Endometrial microvascular endothelial cells (primary cell): Measurements from ENCODE around the gene RAB5B. TPM values are rescaled to one million over a fixed set of nuclear protein-coding genes. Genes with fewer than 3 reads are reported as not detected.

Source experiments
- in situ Hi-C: cut with HindIII; loops from 2 replicates; pipeline ENCODE4 v1.10.0; 2017; ENCODE audit warnings: low sequenced_read_pairs, low pct_unique_long_range_greater_than_20kb; ENCODE audit errors: inconsistent ontology term
- total RNA-seq: library from RNA; depleted of rRNA; stranded (reverse); fragments of >200 nt; gene quantifications from one replicate; pipeline ENCODE4 v1.2.3, GENCODE V29; 2015; ENCODE audit errors: inconsistent ontology term

Gene RAB5B
- total RNA-seq, 1 donor from 2014 or later, result 53.3 TPM

DNA sequence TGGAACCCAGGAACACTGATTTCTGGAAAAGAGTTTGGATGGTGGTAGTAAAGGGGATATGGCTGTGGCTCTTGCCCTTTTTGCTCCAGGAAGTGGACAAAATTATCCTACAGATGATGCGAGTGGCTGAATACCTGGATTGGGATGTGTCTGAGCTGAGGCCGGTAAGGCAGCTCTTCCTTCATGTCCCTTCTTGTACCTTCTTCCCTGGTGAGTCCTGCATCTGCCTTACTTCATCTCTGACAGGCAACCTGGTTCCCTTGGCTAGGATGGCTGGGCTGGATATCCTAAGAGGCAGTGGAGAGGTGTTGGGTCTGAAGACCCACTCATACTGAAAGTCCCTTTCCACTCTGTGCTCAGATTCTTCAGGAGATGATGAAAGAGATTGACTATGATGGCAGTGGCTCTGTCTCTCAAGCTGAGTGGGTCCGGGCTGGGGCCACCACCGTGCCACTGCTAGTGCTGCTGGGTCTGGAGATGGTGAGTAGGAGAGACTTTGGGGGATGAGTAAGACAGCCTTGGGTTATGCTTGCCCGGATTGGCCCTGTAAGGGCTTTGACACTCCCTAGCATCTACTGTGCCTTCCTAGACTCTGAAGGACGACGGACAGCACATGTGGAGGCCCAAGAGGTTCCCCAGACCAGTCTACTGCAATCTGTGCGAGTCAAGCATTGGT is 34.9 kb upstream of the RAB5B start:
- in situ Hi-C loops, result no loop called here

DNA sequence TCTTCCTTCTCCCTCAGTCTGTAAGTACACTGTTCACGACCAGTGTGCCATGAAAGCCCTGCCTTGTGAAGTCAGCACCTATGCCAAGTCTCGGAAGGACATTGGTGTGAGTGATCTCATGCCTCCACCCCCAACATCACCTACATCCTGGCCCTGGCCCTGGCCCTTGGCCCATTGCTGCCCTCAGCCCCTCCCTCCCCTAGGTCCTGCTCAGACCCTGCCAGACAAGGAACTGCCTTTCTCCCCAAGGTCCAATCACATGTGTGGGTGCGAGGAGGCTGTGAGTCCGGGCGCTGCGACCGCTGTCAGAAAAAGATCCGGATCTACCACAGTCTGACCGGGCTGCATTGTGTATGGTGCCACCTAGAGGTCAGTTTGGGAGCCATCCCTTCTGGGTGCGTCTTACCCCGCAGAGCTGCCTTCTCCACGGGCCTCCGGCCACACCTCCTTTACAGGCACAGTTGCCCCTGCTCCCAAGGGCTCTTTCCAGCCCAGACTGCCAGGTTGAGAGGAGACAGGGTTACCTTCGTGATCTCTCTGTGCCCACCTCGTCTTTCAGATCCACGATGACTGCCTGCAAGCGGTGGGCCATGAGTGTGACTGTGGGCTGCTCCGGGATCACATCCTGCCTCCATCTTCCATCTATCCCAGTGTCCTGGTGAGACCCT is 33.7 kb upstream of the RAB5B start:
- in situ Hi-C loops, result no loop called here

DNA sequence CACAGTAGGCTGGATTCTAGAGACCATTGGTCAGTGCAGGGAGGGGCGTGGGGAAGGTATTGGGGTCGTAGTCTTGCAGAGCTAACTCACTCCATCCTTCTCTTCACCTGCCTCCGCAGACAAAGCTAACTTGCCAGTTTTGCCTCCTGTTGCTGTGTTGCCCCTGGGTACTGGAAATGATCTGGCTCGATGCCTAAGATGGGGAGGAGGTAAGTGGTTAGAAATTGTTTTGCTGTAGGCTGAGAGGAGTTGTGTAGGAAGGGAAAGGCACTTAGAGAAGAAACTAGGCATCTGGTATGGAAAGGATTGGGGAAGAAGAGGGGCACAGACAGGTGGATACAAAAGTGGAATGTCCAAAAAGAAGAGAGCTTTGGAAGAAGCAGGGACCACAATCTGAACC is 31.8 kb upstream of the RAB5B start:
- in situ Hi-C loops, result no loop called here

DNA sequence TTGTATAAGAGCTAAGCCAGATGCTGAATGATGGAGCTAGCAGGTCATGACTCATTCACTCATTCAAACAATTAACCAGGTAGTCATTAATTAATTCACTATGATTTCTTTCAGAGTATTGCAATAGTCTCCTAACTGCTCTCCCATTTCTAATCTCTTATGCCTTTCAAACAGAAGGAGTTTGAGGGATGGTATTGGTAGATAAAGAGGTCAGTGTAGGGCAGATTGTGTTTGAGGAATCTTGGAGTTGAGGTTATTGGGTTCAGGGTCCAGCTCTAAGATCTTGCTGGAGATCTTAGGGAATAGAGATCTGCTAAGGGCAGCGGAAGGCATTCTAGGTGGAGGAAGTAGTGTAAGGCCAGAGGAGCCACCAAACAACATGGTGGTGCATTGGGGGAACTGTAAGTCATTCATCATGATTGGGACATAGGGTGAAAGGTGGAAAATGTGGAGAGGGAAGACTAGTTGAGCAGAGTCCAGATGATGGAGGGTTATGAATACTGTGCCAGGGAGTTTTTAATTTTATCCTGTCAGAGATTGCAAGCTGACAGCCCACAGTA is 31.2 kb upstream of the RAB5B start:
- in situ Hi-C loops, result no loop called here

DNA sequence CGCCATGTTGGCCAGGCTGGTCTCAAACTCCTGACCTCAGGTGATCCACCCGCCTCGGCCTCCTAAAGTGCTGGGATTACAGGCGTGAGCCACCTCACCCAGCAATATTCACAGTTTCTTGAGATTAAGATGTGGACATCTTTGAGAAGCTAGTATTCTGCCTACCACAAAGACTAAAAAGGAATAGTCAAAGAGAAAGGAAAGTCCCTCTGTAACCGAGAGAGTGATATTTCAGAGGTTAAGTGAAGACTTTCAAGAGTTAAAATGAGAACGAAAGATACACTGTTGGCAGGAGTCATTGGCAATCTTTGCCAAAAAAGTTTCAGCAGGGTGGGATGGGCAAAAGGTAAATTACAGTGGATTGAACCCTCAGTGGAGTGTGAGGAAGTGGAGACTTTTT is 27.3 kb upstream of the RAB5B start:
- in situ Hi-C loops, result no loop called here

DNA sequence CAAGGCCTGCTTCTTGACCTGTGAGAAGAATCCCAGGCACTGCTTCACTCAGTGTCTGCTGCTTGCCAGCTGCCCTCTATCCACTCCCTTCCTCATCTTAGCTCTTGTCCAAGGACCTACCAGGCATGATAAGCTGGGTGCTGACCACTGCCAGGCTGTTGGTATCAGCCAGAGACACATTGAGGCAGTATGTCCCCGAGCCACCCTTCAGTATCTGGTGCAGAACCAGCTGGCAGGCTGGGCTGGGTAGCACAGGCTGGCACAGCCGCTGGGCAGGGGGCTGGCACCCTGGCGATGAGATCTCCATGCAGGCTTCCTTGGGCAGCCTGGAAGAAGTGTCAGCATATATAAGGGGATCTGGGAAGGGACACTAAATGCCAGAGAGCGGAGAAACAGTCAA is 18.5 kb upstream of the RAB5B start:
- in situ Hi-C loops, result no loop called here

DNA sequence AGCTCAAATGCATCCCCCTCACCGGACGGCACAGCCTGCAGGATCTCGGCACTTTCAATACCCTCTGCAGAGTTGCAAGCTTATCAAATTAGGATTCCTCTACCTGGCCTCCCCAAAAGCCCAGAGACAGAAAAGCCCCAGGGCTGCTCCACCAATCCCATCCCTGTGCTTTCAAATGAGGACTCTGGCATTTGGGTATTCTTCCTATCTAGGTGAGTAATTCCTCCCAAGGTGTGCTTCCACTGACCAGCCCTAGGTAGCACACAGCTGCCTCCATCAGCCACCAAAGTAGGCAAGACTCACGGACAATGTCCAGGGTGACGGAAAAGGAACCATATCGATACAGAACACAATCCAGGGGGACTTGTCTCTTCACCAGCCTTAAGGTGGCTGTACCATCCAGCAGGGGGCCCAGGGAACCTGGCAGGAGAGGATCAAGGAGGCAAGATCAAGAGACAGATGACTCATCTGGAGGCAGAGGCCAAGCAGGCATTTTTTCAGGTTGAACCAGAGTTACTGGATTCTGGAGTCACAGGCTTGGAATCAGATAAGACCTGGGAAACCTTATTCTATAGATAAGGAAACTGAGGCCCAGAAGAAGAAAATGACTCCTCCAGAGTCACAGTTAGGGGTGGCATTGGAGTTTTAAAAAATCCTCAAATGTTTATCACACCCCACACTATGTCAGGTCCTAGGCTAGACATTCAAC is 17.9 kb upstream of the RAB5B start:
- in situ Hi-C loops, result no loop called here

DNA sequence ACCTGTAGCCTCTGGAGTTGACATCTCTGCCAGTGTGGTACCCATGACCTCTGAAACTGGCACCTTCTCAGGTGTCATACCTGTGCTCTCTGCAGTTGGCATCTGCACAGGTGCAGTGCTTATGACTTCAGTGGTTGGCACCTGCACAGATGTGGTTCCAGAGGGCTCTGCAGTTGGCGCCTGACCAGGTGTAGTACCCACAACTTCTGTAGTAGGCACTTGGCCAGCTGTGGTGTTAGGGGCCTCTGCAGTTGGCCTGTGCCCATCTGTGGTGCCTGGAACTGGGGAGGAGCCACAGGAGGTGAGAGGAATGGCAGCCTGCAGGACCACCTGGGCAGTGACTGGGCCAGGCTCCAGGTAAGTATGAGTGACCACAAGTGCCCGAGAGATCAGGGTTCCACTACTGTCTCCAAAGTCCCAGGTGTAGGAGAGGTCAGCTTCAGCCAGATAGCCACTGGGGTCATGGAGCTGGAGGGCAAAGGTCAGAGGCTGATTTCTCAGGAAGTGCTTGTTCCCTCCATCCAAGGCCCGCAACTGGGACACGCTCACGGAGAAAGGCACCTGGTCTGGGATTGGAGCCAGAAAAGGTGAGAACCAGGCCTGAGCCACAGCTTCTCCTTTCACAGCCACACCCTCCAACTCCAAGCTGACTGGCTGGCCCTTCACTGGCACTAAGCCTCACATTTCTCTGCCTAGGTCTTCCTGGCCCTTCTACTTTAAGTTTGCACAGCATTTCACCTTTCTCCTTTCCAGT is 16.6 kb upstream of the RAB5B start:
- in situ Hi-C loops, result no loop called here

DNA sequence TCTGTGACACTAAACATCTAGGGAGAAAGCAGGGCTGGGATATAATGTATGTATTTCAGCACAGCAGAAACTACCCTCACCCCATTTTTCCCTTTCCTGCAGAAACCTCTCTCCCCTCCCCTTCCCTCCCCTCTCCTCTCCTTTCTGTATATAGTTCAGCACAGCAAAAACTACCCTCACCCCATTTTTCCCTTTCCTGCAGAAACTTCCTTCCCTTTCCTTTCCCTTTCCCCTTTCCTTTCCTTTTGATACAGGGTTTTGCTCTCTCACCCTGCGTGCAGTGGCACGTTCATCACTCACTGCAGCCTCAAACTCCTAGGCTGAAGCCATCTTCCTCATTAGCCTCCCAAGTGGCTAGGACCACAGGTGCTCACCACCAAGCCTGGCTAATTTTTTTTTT is 10.1 kb upstream of the RAB5B start:
- in situ Hi-C loops, result no loop called here

DNA sequence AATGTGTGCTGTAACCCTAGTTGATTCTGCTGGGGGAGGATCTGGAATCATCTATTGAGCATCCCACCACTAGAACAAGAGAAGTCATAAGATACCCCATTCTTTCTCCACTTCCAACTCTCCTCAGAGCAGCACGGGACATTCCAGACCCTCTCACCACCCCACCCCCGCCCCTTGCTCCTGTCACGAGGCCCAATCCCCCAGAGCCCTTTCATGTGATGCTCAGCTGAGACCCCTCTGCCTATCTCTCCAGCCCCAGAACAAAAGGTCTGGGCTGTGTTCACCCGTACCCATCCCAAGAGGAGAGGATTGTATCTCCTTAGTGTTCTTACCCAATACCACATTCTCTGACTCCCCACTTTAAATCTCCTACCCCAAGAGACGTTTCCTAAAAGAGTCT is 8.6 kb upstream of the RAB5B start:
- in situ Hi-C loops, result no loop called here

DNA sequence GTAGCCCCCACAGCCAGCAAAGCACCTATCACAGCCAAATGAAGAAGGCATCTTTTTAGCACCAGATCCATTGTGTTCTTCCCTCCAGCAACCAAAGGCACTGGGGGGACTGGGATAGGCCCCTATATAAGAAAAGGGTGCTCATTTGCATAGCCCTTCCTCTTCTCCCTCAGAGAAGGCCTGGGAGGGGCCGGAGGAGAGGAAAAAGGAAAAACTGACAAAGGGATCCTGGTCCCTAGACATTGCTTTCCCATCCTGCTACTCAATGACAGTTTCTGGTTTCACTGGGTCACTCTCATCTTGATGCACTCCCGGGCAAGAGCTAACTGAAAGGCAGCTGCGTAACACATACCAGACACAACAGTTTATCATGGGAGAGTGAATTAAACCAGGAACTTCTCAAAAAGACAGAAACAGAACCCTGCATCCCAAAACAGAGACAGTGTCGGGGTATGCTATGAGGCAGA is 7.9 kb upstream of the RAB5B start, which contains the start of gene PMEL:
Gene PMEL, minus strand, starts transcription at position 102 of the 467 bp plus-strand sequence. Its CDS starts 31 bp downstream, at position 71.
- in situ Hi-C loops, result no loop called here

DNA sequence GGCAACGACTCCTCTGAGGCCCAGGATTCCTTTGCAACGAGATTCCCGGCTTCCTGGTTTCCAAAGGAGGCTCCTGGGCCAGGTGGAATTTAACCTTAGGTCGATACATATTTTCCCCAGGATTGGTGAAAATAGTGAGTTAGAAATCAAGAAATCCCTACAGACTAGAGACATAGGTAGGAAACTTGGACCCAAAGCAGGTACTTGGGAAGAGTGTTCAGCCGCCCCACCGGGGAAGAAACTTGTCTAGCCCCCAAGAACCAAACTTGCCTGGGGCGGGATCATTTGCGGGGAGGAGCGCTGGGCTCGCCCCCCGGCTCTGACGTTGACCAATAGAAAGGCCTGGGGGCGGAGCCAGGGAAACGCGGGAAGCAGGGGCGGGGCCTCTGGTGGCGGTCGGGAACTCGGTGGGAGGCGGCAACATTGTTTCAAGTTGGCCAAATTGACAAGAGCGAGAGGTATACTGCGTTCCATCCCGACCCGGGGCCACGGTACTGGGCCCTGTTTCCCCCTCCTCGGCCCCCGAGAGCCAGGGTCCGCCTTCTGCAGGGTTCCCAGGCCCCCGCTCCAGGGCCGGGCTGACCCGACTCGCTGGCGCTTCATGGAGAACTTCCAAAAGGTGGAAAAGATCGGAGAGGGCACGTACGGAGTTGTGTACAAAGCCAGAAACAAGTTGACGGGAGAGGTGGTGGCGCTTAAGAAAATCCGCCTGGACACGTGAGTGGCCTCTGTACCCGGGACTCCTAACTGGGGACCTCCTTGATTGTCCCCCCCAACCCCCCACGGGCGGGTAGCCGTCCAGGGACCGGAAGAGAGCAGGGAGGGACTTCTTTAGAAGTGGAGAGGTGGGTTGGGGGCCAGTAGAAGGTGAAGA is 7.2 kb upstream of the RAB5B start, which contains the start of gene CDK2:
Gene CDK2, plus strand, starts transcription at position 423 of the 874 bp plus-strand sequence. Its CDS starts 179 bp downstream, at position 602.
- in situ Hi-C loops, result no loop called here

DNA sequence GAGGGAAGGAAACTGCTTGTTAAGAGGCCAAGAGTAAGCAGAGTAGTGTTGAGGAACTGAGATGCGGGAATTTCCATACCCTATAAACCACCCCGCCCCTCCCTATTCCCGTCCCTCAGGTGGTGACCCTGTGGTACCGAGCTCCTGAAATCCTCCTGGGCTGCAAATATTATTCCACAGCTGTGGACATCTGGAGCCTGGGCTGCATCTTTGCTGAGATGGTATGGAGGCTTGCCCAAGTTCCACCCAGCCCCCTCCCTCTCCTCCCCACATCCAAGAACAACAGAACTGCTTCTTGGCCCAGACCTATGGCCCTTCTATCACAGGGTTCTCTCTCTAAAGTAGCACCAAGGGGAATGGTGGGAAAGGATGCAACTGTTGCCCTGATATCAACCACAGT is 4.5 kb upstream of the RAB5B start:
- in situ Hi-C loops, result no loop called here

DNA sequence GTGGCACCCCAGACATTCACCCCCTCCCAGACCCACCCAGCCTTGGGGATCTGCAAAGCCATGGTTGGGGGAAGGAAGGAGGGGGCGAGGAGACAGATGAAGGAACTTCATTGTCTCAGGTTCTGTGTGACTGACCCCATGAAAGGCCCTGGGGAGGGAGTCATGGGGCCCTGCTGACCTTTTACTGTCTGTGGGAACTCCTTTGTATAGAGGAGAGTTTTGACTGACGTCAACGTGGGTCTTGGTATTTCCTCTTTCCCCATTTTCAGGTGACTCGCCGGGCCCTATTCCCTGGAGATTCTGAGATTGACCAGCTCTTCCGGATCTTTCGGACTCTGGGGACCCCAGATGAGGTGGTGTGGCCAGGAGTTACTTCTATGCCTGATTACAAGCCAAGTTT is 3.1 kb upstream of the RAB5B start:
- in situ Hi-C loops, result no loop called here

DNA sequence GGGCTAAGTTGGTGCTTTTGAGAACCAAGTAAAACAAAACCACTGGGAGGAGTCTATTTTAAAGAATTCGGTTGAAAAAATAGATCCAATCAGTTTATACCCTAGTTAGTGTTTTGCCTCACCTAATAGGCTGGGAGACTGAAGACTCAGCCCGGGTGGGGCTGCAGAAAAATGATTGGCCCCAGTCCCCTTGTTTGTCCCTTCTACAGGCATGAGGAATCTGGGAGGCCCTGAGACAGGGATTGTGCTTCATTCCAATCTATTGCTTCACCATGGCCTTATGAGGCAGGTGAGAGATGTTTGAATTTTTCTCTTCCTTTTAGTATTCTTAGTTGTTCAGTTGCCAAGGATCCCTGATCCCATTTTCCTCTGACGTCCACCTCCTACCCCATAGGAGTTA is 1.8 kb upstream of the RAB5B start:
- in situ Hi-C loops, result no loop called here

DNA sequence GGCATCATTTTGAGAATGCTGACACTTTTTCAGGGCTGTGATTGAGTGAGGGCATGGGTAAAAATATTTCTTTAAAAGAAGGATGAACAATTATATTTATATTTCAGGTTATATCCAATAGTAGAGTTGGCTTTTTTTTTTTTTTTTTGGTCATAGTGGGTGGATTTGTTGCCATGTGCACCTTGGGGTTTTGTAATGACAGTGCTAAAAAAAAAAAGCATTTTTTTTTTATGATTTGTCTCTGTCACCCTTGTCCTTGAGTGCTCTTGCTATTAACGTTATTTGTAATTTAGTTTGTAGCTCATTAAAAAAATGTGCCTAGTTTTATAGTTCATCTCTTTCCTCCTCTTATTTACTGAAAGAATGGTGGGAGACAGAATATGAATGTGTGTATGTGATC is 1.4 kb upstream of the RAB5B start:
- in situ Hi-C loops, result no loop called here

DNA sequence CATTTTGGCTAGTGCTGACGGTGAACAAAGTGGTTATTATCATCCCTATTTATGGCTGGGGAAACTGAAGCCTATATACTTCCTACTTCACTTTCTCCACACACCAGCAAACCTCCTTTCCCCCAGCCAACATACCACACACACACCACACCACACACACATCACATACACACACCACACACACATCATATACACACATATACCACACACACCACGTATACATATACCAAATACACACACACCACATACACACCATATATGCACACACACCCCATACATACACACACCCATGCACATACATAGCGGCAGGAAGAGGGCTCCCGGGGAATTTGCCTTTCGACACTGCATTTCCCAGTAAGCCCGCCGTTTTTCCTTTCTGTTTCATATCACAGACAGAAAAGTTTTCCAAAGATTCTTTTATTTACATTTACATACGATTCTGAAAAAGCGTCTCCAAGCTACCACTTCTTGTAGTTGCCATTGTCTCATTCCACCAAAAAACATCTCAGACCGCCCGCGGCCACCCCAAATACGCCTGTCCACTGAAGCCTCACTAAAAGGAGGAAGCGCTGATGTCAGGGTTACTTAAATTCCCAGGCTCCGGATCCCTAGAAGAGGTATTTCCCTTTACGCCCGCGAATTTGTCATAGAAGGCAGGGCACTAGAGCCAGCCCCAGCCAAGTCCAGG is 823 bp upstream of the RAB5B start:
- in situ Hi-C loops, result no loop called here
